GM23248 (cell line): Measurements from ENCODE around the gene CNN1. TPM values are rescaled to one million over a fixed set of nuclear protein-coding genes. Genes with fewer than 3 reads are reported as not detected.

ENCODE experiments used
- DNase-seq: peaks from one replicate; pipeline ENCODE4 v3.0.0-alpha.2; 2015
- H2AFZ ChIP-seq: fragments of 200-600 bp; sonication (generic); 2 replicates; pipeline ENCODE4 v1.6.1; 2016; ENCODE audit warnings: antibody characterized with exemption
- H3F3A ChIP-seq: fragments of 200-600 bp; sonication (generic); 2 replicates; pipeline ENCODE4 v1.6.1; 2016; ENCODE audit warnings: mild to moderate bottlenecking, antibody characterized with exemption, mixed run types; ENCODE audit not compliant: insufficient read depth
- H3K27ac ChIP-seq: fragments of 200-600 bp; sonication (generic); 2 replicates; pipeline ENCODE4 v1.5.1; 2016; ENCODE audit warnings: mild to moderate bottlenecking
- H3K27me3 ChIP-seq: fragments of 200-600 bp; sonication (generic); replicated peaks from 2 replicates; pipeline ENCODE4 v1.6.1; 2016; ENCODE audit warnings: mild to moderate bottlenecking; ENCODE audit not compliant: insufficient read depth
- H3K36me3 ChIP-seq: fragments of 200-600 bp; sonication (generic); 2 replicates; pipeline ENCODE4 v1.6.1; 2016; ENCODE audit warnings: low read depth, mild to moderate bottlenecking
- H3K4me1 ChIP-seq: fragments of 200-600 bp; sonication (generic); 2 replicates; pipeline ENCODE4 v1.6.1; 2016; ENCODE audit warnings: mild to moderate bottlenecking; ENCODE audit not compliant: insufficient read depth
- H3K4me2 ChIP-seq: fragments of 200-600 bp; sonication (generic); one replicate; pipeline ENCODE4 v1.6.1; 2016; ENCODE audit warnings: mild to moderate bottlenecking; ENCODE audit not compliant: unreplicated experiment
- H3K4me3 ChIP-seq: fragments of 200-600 bp; sonication (generic); 2 replicates; pipeline ENCODE4 v1.5.1; 2016; ENCODE audit warnings: mild to moderate bottlenecking
- H3K79me2 ChIP-seq: fragments of 200-600 bp; sonication (generic); 2 replicates; pipeline ENCODE4 v1.6.1; 2016; ENCODE audit warnings: mild to moderate bottlenecking; ENCODE audit not compliant: insufficient read depth
- H3K9ac ChIP-seq: fragments of 200-600 bp; sonication (generic); 2 replicates; pipeline ENCODE4 v1.6.1; 2016; ENCODE audit warnings: mild to moderate bottlenecking
- H3K9me2 ChIP-seq: fragments of 200-600 bp; sonication (generic); 2 replicates; pipeline ENCODE4 v1.6.1; 2016; ENCODE audit warnings: mixed run types, mild to moderate bottlenecking, moderate library complexity; ENCODE audit not compliant: insufficient read depth
- H3K9me3 ChIP-seq: fragments of 200-600 bp; sonication (generic); one replicate; pipeline ENCODE4 v1.6.1; 2017; ENCODE audit warnings: low read depth
- H4K20me1 ChIP-seq: fragments of 200-600 bp; sonication (generic); 2 replicates; pipeline ENCODE4 v1.6.0; 2016; ENCODE audit not compliant: insufficient read depth
- EZH2 ChIP-seq: fragments of 200-600 bp; sonication (generic); IDR thresholded peaks from 2 replicates; pipeline ENCODE4 v1.6.1; 2018; ENCODE audit warnings: antibody characterized with exemption, mild to moderate bottlenecking; ENCODE audit not compliant: insufficient read depth, poor library complexity, severe bottlenecking
- EZH2phosphoT487 ChIP-seq: fragments of 200-600 bp; sonication (generic); IDR thresholded peaks from 2 replicates; pipeline ENCODE4 v1.6.1; 2018; ENCODE audit warnings: antibody characterized with exemption, moderate library complexity, mild to moderate bottlenecking, low read depth; ENCODE audit not compliant: insufficient read depth
- WGBS, 2 experiments: methylation state at CpG; one replicate each; pipeline ENCODE4 v1.1.6; 2015 to 2017; ENCODE audit warnings: low lambda C conversion rate in 2 of 2, low coverage in 1 of 2; ENCODE audit errors: missing lambda C conversion rate in 2 of 2; 5-methylcytosine and 5-hydroxymethylcytosine counted together
- in situ Hi-C: fragments of 300-500 bp; cut with MboI; formaldehyde crosslinking; loops from 2 replicates; pipeline ENCODE4 v1.15.0; 2020
- polyA plus RNA-seq: library from polyadenylated mRNA; unstranded; fragments of >200 nt; fragmentation: Nextera tagmentation; extraction: Ambion mirVana; gene quantifications from 2 replicates; pipeline ENCODE4 v1.2.1, GENCODE V29; 2016
- total RNA-seq: library from RNA; depleted of rRNA; stranded (reverse); fragments of >200 nt; shearing (Covaris generic); gene quantifications from 2 replicates; pipeline ENCODE4 v1.2.3, GENCODE V29; 2014

The CNN1 gene
- total and polyA plus RNA-seq, 2 experiments from 2014 or later: 27.1 to 44.5 TPM

- Histone ChIP-seq H3K27ac (peak overlapping the region; percentile 35; the same call in 1 of the 2 replicates), H4K20me1 (no peaks in the 10 kb centered on the region), H3K9ac (peak overlapping the region; percentile 88), H2AFZ (peak overlapping the region; percentile 74; the same call in 1 of the 2 replicates), H3F3A (no peaks in the 10 kb centered on the region), H3K4me3 (peak overlapping the region; percentile 73), H3K4me2 (peak overlapping the region; percentile 83), H3K4me1 (0 out of 2 replicates have a peak, but pooled peaks cover 4% of the 10 kb centered on the region), H3K27me3 (no peaks in the 10 kb centered on the region), H3K36me3 (no peaks in the 10 kb centered on the region), H3K79me2 (no peaks in the 10 kb centered on the region; the same call in 1 of the 2 replicates), H3K9me3 (no peaks in the 10 kb centered on the region), H3K9me2 (no peaks in the 10 kb centered on the region)
- WGBS, 2 experiments: 39 to 43% methylated on average over 7 of the region's 7 CpGs
- in situ Hi-C loops: no loop called here
- DNase-seq: no peak
- TF ChIP-seq EZH2phosphoT487 (no peak), EZH2 (no peak)
Observed at GRCh38 chr19:11504502-11505031, 34.1 kb upstream of the CNN1 start.

- no peaks in the 10 kb centered on the region for H4K20me1 ChIP-seq
- peak overlapping the region; percentile 83 for H3K4me2 ChIP-seq
- H3K9ac ChIP-seq: peak overlapping the region; percentile 88
- 0 out of 2 replicates have a peak, but pooled peaks cover 4% of the 10 kb centered on the region for H3K4me1 ChIP-seq
- no peaks in the 10 kb centered on the region for H3K27me3 ChIP-seq
- in situ Hi-C loops: no loop called here
- H3K4me3 ChIP-seq: peak overlapping the region; percentile 73
- peak overlapping the region; percentile 68 for H3K27ac ChIP-seq
- H3K9me3 ChIP-seq: no peaks in the 10 kb centered on the region
- no peaks in the 10 kb centered on the region for H3F3A ChIP-seq
- no peak for TF ChIP-seq EZH2phosphoT487
- TF ChIP-seq EZH2: no peak
- WGBS, 2 experiments: 0 to 3% methylated on average over 3 to 29 of the region's 33 CpGs
- no peaks in the 10 kb centered on the region for H3K9me2 ChIP-seq
- peak overlapping the region; percentile 84 for H2AFZ ChIP-seq
- H3K36me3 ChIP-seq: no peaks in the 10 kb centered on the region
- H3K79me2 ChIP-seq: no peaks in the 10 kb centered on the region; the same call in 1 of the 2 replicates
- peak; percentile 97 for DNase-seq
Observed at GRCh38 chr19:11505032-11505503, 33.6 kb upstream of the CNN1 start.

GRCh38 chr19:11505504-11506100 lies 33.0 kb upstream of the CNN1 start, which contains the start of gene ZNF653:
TSS of gene ZNF653 (minus strand) at chr19:11505839. CDS start at chr19:11505786, 53 bp downstream.
- Histone ChIP-seq H3K4me2 (peak within 1 kb of the TSS; percentile 83), H3K9me3 (no peaks in the 10 kb centered on the region), H3K79me2 (no peaks in the 10 kb centered on the region; the same call in 1 of the 2 replicates), H3K9me2 (no peaks in the 10 kb centered on the region), H3K36me3 (no peaks in the 10 kb centered on the region), H3K4me3 (peak within 1 kb of the TSS; percentile 73), H4K20me1 (no peaks in the 10 kb centered on the region), H3K9ac (peak within 1 kb of the TSS; percentile 88), H2AFZ (peak within 1 kb of the TSS; percentile 84), H3K4me1 (0 out of 2 replicates have a peak, but pooled peaks cover 4% of the 10 kb centered on the region), H3K27ac (peak within 1 kb of the TSS; percentile 68), H3F3A (no peaks in the 10 kb centered on the region), H3K27me3 (no peaks in the 10 kb centered on the region)
- DNase-seq: peak; percentile 97
- in situ Hi-C loops: no loop called here
- TF ChIP-seq EZH2phosphoT487: no peak
- no peak for TF ChIP-seq EZH2
- WGBS, 2 experiments: 0 to 2% methylated on average over 37 to 45 of the region's 65 CpGs

GRCh38 chr19:11506101-11506555 lies 32.5 kb upstream of the CNN1 start:
- Histone ChIP-seq H3K9me3 (no peaks in the 10 kb centered on the region), H2AFZ (peak overlapping the region; percentile 84), H3K4me2 (peak overlapping the region; percentile 83), H3K9me2 (no peaks in the 10 kb centered on the region), H3K4me1 (0 out of 2 replicates have a peak, but pooled peaks cover 4% of the 10 kb centered on the region), H3K36me3 (no peaks in the 10 kb centered on the region), H3K27ac (peak overlapping the region; percentile 68; the same call in 1 of the 2 replicates), H3F3A (no peaks in the 10 kb centered on the region), H3K27me3 (no peaks in the 10 kb centered on the region), H4K20me1 (no peaks in the 10 kb centered on the region), H3K4me3 (peak overlapping the region; percentile 73), H3K79me2 (no peaks in the 10 kb centered on the region; the same call in 1 of the 2 replicates), H3K9ac (peak overlapping the region; percentile 88)
- no peak for DNase-seq
- in situ Hi-C loops: no loop called here
- TF ChIP-seq EZH2: no peak
- no peak for TF ChIP-seq EZH2phosphoT487
- 26 to 30% methylated on average over 20 of the region's 20 CpGs for WGBS, 2 experiments
